Peyer's patch (tissue), 4 donors: Measurements from ENCODE around the gene MEGF6. TPM values are rescaled to one million over a fixed set of nuclear protein-coding genes. Genes with fewer than 3 reads are reported as not detected.

Experiments
- DNase-seq, 3 donors: peaks; one replicate each; pipeline ENCODE4 v3.0.0-alpha.2; 2017 to 2019
- H3K27ac ChIP-seq, 4 donors: fragments of 200-600 bp; sonication (generic); one replicate each; pipeline ENCODE4 v1.5.1; 2016 to 2019
- H3K27me3 ChIP-seq, 2 donors: fragments of 200-600 bp; sonication (generic); one replicate each; pipeline ENCODE4 v1.5.1; 2019
- H3K36me3 ChIP-seq, 3 donors: fragments of 200-600 bp; sonication (generic); one replicate each; pipeline ENCODE4 v1.5.1; 2016 to 2019
- H3K4me1 ChIP-seq, 4 donors: fragments of 200-600 bp; sonication (generic); one replicate each; pipeline ENCODE4 v1.5.1; 2016 to 2019
- H3K4me3 ChIP-seq, 4 donors: fragments of 200-600 bp; sonication (generic); 1 replicate in 3 of 4; 2 replicates in 1 of 4; pipeline ENCODE4 v1.5.1; 2016 to 2019; ENCODE audit warnings: mild to moderate bottlenecking in 1 of 4
- H3K9me3 ChIP-seq, 4 donors: fragments of 200-600 bp; sonication (generic); one replicate each; pipeline ENCODE4 v1.5.1; 2016 to 2019; ENCODE audit warnings: mild to moderate bottlenecking in 1 of 4
- CTCF ChIP-seq, 6 experiments: fragments of 450-650 bp in 4 of 6; fragments of 200-600 bp in 2 of 6; sonication (generic) in 1 of 6; IDR thresholded peaks; one replicate each; pipeline ENCODE4 v1.5.1; 2017 to 2019; ENCODE audit warnings: antibody characterized with exemption in 6 of 6, mild to moderate bottlenecking in 3 of 6, moderate library complexity in 1 of 6
- POLR2A ChIP-seq, 2 donors: fragments of 450-650 bp; IDR thresholded peaks; one replicate each; pipeline ENCODE4 v1.5.1; 2017; ENCODE audit warnings: antibody characterized with exemption in 2 of 2, mild to moderate bottlenecking in 2 of 2, moderate library complexity in 2 of 2
- total RNA-seq, 4 donors: library from RNA; depleted of rRNA; stranded (reverse); fragments of >200 nt; gene quantifications; one replicate each; pipeline ENCODE4 v1.1.0, GENCODE V29; 2016

Gene MEGF6
- total RNA-seq, 4 donors from 2014 or later: 2.5 to 61.1 (median 11.1) TPM

- H3K9me3 ChIP-seq: no peaks in the 10 kb centered on the region
- H3K27ac ChIP-seq: no peak overlapping the region
- H3K27me3 ChIP-seq: no peaks in the 10 kb centered on the region
- TF ChIP-seq CTCF (IDR thresholded peaks at IDR 0.05) (no peak), POLR2A (IDR thresholded peaks at IDR 0.05) (no peak)
- DNase-seq: peak in 1 of 3 donors; percentile 37
- no peak overlapping the region for H3K4me3 ChIP-seq
- peaks cover 0 to 49% (median 0%) of the 10 kb centered on the region in 3 donors for H3K36me3 ChIP-seq
- peaks cover 0 to 11% (median 0%) of the 10 kb centered on the region in 4 donors for H3K4me1 ChIP-seq
Measured at GRCh38 chr1:3472088-3472850, 139.0 kb downstream of the MEGF6 start.

- H3K9me3 ChIP-seq: no peaks in the 10 kb centered on the region
- peaks cover 0 to 44% (median 0%) of the 10 kb centered on the region in 3 donors for H3K36me3 ChIP-seq
- no peak overlapping the region for H3K27ac ChIP-seq
- H3K4me1 ChIP-seq: peaks cover 0 to 11% (median 0%) of the 10 kb centered on the region in 4 donors
- no peaks in the 10 kb centered on the region for H3K27me3 ChIP-seq
- DNase-seq: peak in 1 of 3 donors; percentile 56
- no peak overlapping the region for H3K4me3 ChIP-seq
- TF ChIP-seq CTCF (IDR thresholded peaks at IDR 0.05) (peak in 3 of 6 experiments; percentile 29 to 36 (median 36)), POLR2A (IDR thresholded peaks at IDR 0.05) (no peak)
Measured at GRCh38 chr1:3471356-3472087, 139.8 kb downstream of the MEGF6 start.

GRCh38 chr1:3470650-3471355 is 140.5 kb downstream of the MEGF6 start:
- peaks cover 0 to 45% (median 0%) of the 10 kb centered on the region in 3 donors for H3K36me3 ChIP-seq
- peak in 1 of 3 donors; percentile 46 for DNase-seq
- no peaks in the 10 kb centered on the region for H3K27me3 ChIP-seq
- no peak overlapping the region for H3K27ac ChIP-seq
- no peak for TF ChIP-seq CTCF (IDR thresholded peaks at IDR 0.05)
- no peak for TF ChIP-seq POLR2A (IDR thresholded peaks at IDR 0.05)
- H3K4me1 ChIP-seq: peaks cover 0 to 11% (median 0%) of the 10 kb centered on the region in 4 donors
- H3K9me3 ChIP-seq: no peaks in the 10 kb centered on the region
- H3K4me3 ChIP-seq: no peak overlapping the region

GRCh38 chr1:3469849-3470649 is 141.3 kb downstream of the MEGF6 start:
- H3K36me3 ChIP-seq: peaks cover 0 to 51% (median 0%) of the 10 kb centered on the region in 3 donors
- H3K4me1 ChIP-seq: peaks cover 0 to 11% (median 0%) of the 10 kb centered on the region in 4 donors
- TF ChIP-seq POLR2A (IDR thresholded peaks at IDR 0.05) (no peak), CTCF (IDR thresholded peaks at IDR 0.05) (no peak)
- DNase-seq: no peak
- no peak overlapping the region for H3K4me3 ChIP-seq
- no peaks in the 10 kb centered on the region for H3K27me3 ChIP-seq
- no peaks in the 10 kb centered on the region for H3K9me3 ChIP-seq
- no peak overlapping the region for H3K27ac ChIP-seq
